ENCODE results near the gene GPR26. TPM values are rescaled to one million over a fixed set of nuclear protein-coding genes. Genes with fewer than 3 reads are reported as not detected.

Gene GPR26
- total RNA-seq, 1 donor from 2014 or later = not detected

GRCh38 chr10:123645016-123645415 is 21.1 kb upstream of the GPR26 start:
- intact Hi-C loops (cut with micrococcal nuclease) = no loop called here

GRCh38 chr10:123645615-123646014 is 20.5 kb upstream of the GPR26 start:
- intact Hi-C loops (cut with micrococcal nuclease) = no loop called here

GRCh38 chr10:123648595-123648994 is 17.6 kb upstream of the GPR26 start:
- intact Hi-C loops (cut with micrococcal nuclease) = no loop called here

- intact Hi-C loops (cut with micrococcal nuclease) = no loop called here
These were observed 16.5 kb upstream of the GPR26 start for GRCh38 chr10:123649676-123650075.

GRCh38 chr10:123651421-123652047 is 14.6 kb upstream of the GPR26 start:
- intact Hi-C loops (cut with micrococcal nuclease) = no loop called here

GRCh38 chr10:123655751-123656150 is 10.4 kb upstream of the GPR26 start:
- intact Hi-C loops (cut with micrococcal nuclease) = no loop called here

DNA sequence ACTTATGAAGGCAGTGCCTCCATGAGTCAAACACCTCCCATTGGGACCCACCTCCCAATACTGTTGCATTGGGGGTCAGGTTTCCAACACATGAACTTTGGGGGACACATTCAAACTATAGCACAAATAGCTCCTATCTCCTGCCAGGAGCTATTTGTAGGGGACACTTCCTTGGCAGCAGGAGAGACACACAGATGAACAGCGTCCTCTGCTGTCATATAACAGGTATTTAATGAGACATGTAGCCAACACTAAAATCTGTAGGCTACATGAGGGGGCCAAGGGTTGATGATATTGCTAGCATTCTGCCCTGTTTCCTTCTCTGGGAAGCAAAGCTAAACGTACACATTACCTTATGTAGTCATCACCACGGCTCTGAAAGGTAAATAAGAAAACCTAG is 2.6 kb upstream of the GPR26 start:
- intact Hi-C loops (cut with micrococcal nuclease) = no loop called here

DNA sequence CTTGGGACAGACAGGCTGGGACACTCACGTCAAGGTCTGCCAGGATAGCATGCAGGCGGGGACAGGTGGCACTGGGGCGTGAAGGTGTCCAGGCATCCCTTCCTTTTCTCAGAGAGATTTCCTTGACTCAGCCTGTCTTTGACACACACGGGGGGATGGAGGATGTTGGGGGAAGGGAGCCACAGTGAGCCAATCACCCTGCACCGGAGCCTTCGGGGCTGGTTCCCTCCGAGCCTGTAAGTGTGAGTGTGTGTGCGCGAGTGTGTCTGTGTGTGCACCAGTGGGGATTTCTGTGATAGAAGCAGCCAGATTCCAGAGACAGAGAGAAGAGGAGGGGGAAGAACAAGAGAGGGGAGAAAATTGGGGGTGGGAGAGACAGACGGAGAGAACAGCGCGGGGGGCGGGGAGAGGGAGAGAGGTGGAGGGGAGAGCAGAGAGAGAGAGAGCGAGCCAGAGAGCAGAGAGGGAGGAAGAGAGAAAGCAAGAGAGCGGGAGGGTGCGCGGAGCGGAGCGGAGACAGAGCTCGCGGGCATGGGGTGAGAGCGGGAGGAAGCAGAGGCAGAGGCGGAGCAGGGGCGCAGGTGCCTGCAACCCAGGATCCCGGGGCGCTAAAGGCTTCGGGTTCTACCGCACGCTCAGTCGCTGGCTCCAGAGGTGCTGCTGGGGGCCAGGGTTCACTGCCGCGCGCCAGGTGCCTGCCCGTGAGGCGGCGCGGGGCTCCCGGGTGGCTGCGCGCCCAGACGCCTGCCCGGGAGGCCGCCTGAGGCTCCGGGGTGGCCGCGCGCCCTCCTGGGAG is 466 bp upstream of the GPR26 start:
- intact Hi-C loops (cut with micrococcal nuclease) = no loop called here

DNA sequence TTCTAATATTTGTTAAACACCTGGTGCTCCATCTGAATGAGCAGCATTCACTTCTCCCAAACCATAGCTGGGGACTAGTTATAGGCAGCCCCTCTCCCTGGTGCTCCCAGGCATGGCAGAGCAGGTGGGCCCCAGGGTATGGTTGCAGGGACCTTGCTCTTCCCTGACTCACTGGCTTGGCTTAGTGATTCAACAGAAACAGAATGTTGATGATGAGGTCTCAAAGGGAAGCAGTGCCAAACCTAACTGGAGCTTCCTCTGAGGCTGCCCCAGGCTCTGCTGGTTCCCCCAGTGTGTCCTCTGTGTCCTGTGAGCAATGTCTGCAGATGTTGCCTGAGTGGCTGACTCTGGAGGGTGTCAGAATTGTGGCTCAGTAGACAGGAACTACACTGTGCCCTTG is 3.7 kb downstream of the GPR26 start:
- intact Hi-C loops (cut with micrococcal nuclease) = no loop called here

- intact Hi-C loops (cut with micrococcal nuclease) = no loop called here
These were observed 7.0 kb downstream of the GPR26 start for GRCh38 chr10:123673198-123673597.

- intact Hi-C loops (cut with micrococcal nuclease) = no loop called here
These were observed 8.6 kb downstream of the GPR26 start for GRCh38 chr10:123674741-123675140.

GRCh38 chr10:123675811-123676210 is 9.7 kb downstream of the GPR26 start:
- intact Hi-C loops (cut with micrococcal nuclease) = no loop called here

GRCh38 chr10:123677556-123677955 is 11.4 kb downstream of the GPR26 start:
- intact Hi-C loops (cut with micrococcal nuclease) = no loop called here

- intact Hi-C loops (cut with micrococcal nuclease) = no loop called here
These were observed 12.2 kb downstream of the GPR26 start for GRCh38 chr10:123678376-123678775.

- intact Hi-C loops (cut with micrococcal nuclease) = no loop called here
These were observed 15.1 kb downstream of the GPR26 start for GRCh38 chr10:123681285-123681684.

GRCh38 chr10:123682477-123682876 is 16.3 kb downstream of the GPR26 start:
- intact Hi-C loops (cut with micrococcal nuclease) = no loop called here

DNA sequence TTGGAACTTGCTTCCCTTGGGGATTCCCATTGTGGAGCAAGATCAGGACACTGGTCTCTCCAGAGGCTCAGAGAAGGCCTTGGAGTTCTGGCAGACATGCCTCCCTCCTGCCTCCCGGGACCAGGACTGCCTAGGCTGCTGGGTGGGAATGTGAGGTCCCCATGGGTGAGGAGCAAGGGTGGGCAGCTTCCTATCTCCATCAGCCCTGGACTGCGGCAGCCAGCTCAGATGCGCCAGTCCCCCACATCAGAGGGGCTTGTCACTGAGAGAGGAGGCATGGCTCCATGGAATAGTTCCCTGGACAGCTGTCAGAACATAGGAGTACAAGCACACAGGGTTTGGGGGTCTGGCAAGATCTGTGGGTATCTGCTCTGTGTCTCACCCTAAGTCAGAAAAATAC is 17.3 kb downstream of the GPR26 start:
- intact Hi-C loops (cut with micrococcal nuclease) = no loop called here

- intact Hi-C loops (cut with micrococcal nuclease) = no loop called here
These were observed 17.7 kb downstream of the GPR26 start for GRCh38 chr10:123683865-123684264.

DNA sequence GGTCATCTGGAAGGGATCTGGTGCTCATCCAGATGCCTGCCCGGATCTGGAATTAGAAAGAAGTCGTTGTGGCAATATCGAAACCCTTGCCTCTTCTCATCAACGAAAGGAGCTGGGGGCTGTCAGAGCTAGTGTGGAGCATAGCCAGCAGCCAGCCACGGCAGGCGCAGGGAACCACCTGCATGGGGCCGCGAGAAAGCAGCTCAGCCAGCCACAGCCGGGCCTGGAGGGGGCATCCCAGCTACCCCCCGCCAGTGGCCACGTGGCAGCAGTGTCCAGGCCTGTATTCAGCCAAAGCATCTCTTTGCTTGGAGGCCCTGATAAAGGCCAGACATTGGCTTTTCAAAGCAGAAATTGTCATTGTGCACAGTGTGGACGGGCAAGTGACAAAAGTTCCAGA is 19.1 kb downstream of the GPR26 start:
- intact Hi-C loops (cut with micrococcal nuclease) = no loop called here

DNA sequence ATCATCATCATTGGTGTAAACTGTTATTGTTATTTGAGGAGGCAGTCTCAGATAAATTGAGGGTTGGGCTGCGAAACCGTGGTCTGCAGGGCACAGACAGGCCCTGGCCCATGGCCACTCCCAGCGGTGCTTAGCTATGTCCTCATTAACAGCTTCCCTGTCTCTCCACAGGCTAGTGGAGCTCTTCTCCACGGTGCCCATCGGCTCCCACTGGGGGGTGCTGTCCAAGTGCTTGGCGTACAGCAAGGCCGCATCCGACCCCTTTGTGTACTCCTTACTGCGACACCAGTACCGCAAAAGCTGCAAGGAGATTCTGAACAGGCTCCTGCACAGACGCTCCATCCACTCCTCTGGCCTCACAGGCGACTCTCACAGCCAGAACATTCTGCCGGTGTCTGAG is 21.6 kb downstream of the GPR26 start:
- intact Hi-C loops (cut with micrococcal nuclease) = no loop called here

DNA sequence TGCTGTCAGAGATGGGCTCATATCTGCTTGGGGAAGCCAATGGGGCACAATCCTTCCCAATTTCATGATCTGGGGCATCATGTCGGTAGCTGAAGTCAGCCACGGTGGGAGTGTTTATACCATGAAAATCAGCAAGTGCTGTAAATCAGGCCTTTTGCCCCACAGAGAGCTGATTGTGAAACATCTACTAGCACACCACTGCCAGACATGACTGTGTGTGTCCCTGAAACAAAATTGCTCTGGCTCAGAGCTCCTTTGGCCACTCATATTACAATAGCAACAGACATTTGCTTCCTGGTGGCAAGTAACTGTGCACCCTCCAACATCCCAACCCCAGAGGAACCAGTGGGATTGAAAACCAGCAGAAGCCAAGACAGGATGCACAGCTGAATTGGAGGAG is 23.7 kb downstream of the GPR26 start:
- intact Hi-C loops (cut with micrococcal nuclease) = no loop called here

- intact Hi-C loops (cut with micrococcal nuclease) = no loop called here
These were observed 37.1 kb downstream of the GPR26 start for GRCh38 chr10:123703195-123703790.

GRCh38 chr10:123704076-123704475 is 37.9 kb downstream of the GPR26 start:
- intact Hi-C loops (cut with micrococcal nuclease) = no loop called here
